HG02973 (cell line): ENCODE data around the gene UGT1A8.
"Not testable (repeated sequence)": the region's sequence is repeated elsewhere in the genome, so short reads cannot be mapped to it uniquely, and the experiment has no call there.

Source experiments
- ATAC-seq: cut with Tn5 transposase; IDR thresholded peaks from one replicate; pipeline ENCODE4 v1.9.1; 2021; ENCODE audit warnings: moderate library complexity; ENCODE audit not compliant: unreplicated experiment

The UGT1A8 gene

DNA sequence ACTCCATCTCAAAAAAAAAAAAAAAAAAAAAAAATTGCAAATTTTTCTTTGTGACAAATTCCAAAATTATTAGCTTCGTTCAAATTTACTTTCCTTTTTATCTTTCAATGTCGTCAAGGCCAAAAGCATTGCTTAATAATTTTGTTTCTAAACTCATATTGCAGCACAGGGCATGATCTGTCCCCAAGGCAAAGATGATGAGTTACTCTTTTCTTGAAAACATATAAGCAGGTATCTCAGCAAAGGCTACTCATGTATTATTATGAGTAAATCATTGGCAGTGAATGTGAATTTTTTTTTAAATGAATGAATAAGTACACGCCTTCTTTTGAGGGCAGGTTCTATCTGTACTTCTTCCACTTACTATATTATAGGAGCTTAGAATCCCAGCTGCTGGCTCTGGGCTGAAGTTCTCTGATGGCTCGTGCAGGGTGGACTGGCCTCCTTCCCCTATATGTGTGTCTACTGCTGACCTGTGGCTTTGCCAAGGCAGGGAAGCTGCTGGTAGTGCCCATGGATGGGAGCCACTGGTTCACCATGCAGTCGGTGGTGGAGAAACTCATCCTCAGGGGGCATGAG is 64.2 kb downstream of the UGT1A8 start, which contains the start of gene UGT1A7:
UGT1A7 (plus strand) TSS at position 381 of the 579 bp plus-strand sequence; CDS start at position 418, 37 bp downstream.
- no peak for ATAC-seq

DNA sequence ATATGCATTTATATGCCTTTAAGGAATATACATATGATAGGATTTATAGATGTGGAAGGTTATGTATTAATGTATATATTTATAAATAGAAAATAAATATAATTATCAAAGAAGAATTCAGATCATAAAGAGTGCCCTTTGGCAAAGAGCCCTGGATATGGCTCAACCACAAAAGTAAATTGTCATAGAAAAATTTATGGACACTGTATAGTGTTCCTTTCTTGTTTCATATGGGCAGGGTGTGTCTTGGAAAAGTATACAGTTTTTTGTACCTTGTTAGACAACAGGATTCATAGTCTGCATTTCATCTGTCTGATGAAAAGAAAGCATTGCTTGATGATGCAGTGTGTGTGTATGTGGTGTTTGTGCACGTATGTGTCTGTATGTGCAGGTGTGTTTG is 67.2 kb downstream of the UGT1A8 start:
- ATAC-seq = no peak

DNA sequence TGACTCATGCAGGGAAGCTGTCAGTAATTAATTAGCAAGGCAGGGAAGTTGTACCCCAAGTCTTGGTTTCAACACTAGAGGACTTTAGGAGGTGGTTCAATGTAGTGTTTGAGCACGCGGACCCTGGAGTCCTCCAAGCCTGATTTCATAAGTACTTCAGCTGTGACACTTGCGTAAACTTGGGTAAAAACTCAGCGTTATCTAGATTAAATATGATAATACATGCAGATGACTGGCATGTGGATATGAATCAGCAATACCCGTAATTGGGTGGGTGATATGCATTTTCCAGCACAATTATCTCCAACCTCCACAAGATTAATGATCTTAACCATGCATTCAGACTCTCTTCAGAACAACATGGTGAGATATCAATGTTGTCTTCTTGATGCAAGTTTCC is 69.5 kb downstream of the UGT1A8 start:
- no peak for ATAC-seq

DNA sequence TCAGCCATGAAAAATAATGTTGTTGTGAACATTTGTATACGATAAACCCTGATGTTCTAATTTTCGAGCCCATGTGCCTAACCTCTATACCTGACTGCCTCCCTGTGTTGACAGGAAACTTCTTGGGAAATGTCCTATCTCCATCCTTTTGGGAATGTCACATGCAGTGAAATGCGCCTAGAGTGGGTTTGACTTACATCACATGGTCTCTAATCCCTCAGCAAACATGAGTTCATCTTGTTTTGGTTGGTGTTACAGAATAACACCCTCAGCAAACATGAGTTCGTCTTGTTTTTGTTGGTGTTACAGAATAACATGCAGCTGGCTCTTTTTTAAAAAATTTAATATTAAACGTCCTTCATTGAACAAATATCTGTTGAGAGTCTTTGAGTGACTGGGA is 70.9 kb downstream of the UGT1A8 start:
- no peak for ATAC-seq

DNA sequence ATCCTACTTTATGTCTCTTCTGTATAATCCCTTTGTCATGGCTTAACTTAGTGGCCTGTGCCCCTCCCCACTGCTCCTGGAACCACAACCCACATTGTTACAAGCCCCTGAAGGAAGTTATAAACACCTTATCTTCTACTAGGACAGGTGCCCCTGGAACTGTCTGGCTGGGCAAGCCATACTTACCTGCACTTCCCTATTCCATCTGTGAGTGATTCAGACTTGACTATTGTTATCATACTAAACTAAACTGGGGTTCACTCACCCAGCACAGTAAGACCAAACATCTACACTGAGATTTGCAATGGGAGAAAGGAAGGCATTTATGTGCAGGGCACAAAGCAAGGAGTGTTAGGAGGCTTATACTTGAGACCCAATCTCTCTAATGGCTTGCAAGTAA is 71.6 kb downstream of the UGT1A8 start:
- ATAC-seq = no peak

DNA sequence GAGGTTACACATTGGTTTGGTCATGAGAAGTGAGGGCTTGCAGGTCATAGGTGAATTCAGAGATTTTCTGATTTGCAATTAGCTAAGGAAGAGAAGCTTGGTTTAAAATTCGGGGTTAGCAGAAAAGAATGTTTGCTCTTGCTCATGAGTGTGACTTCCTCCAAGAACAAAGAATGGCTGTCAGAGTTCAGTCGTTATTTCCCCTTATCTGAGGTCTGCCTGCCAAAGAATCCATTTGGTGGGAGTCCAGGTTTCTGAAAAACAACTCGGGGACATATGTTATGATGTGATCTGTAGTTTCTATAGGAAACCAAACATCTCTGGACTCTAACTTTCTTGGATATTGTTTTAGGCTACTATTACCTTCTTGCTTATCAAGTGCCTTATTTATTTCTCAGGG is 72.1 kb downstream of the UGT1A8 start:
- no peak for ATAC-seq

DNA sequence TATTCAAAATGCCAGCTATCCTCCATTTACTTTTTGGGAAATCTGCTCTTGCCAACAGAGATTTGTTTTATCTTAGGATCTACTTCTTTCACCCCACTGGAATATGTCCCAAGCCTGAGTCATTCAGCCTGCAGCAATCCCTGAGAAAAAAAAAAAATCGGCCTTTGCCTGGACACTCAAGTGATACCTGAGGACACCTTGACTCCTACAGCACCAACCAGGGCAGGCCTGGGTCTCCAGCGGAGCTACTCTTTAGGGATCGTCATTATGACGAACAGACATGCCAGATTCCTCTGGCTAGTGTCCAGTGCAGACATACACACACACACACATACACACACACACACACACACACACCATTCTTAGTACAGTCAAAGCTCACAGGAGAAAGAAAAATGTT is 73.0 kb downstream of the UGT1A8 start:
- ATAC-seq = no peak

DNA sequence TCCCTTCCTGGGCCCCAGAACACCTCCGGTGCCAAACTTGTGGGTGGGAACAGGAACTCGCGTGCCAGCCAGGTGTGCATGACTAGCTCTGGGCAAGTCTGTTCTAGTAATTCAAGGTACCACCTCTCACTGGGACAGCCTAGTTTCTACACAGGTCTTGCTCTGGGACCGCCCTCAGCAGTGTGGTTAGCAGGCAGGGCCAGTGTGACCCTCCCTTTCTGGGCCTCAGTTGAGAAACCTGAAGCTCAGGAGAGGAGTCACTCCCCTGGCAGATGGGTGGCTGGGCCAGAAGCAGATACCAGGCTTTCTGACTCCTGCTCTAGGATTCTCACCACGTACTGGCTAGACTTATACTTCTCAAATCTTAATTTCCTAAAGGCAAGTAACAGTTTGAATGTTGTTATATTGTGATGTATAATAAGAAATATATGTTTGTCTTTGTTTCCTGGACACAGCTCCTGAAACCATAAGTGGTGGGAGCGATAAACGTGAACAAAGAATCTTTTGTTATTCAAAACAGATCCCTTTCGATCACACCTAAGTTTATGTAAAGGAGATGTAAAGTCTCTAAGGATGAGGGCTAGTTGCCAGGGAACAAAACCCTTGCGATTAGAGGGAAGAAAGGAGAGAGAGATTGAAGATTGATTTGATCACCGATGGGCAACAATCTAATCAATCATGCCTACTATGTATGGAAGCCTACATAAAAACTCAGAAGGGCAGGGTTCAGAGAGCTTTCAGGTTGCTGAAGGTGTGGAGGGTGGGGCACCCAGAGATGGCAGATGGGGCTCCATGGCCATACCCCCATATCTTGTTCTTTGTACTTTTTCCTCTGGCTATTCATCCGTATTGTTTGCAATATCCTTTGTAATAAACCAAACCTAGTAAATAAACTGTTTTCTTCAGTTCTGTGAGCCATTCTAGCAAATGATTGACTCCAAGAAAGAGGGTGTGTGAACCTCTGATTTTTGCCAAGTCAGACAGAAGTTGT is 74.3 kb downstream of the UGT1A8 start:
- no peak for ATAC-seq

DNA sequence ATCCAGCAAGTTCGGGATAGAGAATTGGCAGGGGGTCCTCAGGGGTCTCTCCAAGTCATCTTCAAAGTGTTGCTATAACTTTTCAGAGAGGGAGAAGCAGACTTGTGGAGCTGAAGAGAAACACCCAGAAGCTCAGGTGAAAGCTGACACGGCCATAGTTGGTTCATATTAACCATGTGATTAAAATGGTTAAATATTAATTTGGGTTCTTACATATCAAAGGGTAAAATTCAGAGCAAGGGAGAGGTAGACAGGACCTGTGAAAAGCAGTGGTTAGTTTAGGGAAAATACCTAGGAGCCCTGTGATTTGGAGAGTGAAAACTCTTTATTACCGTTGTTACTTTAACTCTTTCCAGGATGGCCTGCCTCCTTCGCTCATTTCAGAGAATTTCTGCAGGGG is 75.2 kb downstream of the UGT1A8 start, which contains the start of gene UGT1A6:
UGT1A6 (plus strand) TSS at position 243 of the 400 bp plus-strand sequence; CDS start at position 358, 115 bp downstream.
- no peak for ATAC-seq

DNA sequence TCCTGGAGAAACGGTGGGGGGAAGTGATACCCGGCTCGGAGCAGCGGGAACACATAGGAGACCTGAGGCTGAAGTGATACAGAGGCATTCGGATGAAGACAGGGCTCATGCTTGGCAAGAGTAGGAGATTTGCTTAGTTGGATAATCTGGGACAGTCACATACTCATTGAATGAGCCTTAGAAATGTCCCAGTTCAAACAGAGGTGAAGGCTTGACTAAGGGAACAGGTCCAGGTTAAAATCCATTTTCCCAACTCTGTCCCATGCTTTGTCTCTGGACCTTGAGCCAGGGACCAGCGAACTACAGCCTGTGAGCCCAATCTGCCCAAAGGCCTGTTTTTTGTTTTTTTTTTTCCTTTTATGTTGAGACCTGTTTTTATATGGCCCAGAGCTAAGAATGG is 76.5 kb downstream of the UGT1A8 start:
- no peak for ATAC-seq

DNA sequence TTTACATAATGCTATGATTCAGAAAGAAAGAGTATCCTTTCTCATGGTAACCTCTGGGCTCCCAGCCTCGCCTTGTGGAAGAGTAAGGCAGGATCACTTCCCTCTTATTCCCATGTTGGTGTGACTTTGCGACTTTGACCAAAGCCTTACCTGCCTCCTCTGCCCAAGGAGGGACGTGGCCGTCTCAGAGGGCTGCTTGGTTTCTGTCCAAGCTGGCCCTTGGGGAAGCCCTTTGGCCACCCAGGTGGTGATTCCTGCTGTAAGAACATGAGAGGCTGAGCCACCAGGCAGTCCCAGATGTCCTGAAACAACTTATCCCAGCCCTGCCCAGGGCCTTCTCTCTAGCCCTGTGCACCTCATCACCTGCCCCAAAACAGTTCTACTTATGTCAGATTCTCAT is 81.3 kb downstream of the UGT1A8 start:
- ATAC-seq = no peak

DNA sequence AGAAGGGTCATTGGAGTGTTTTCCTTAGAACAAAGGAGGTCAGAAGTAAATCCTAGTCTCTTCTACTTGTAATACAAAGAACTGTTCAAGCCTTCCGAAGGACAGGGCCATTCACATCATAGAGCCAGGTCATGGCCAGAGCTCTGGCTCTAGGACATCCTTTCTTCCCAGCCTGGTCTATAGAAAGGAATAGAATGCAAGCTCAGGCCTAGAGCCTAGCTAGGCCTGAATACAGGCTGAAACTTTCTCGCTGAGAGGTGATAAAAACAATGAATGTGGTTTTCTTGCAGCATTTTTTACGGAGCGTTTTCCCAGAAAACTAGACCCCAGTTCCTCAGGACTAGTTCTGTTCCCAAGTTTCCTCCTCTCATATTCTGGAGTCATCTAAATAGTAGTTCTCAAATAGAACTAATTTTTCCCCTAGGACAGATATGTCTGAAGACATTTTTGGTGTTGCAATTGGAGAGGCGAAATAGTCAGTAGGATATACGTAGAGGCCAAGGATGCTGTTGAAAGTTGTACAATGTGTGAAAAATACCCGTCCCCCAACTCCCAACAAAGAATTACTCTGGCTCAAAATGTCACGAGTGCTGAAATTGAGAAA is 82.1 kb downstream of the UGT1A8 start:
- no peak for ATAC-seq

DNA sequence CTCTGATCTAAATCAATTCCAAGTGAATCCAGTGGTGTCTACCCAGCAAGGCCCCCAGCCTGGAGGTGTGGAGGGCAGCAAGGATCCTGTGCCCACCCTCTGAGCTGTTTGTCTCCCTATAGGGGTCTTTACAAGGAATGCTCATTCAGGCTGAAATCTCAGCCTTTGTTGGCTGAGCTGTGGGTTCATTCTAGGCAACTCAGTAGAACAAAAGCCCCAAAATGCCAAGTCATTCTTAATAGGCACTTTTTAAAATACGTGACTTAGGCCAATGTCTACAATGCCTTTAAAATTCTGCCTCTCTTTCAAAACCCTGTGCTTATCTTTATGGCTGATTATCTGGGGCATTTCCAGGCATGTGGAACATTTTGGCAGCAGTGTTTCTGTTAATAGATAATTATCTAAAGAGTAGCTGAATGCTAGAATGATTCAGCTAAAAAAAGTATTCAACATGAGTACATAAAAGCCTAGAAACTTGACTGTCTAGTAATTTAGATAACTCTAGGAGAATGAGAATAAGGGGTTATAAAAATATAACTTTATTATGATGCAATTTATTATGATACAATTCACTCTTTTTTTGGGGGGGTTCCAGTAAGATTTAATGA is 82.7 kb downstream of the UGT1A8 start:
- no peak for ATAC-seq

DNA sequence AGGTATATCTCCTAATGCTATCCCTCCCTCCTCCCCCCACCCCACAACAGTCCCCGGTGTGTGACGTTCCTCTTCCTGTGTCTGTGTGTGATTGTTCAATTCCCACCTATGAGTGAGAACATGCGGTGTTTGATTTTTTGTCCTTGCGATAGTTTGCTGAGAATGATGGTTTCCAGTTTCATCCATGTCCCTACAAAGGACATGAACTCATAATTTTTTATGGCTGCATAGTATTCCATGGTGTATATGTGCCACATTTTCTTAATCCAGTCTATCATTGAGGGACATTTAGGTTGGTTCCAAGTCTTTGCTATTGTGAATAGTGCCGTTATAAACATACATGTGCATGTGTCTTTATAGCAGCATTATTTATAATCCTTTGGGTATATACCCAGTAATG is 83.4 kb downstream of the UGT1A8 start:
- not testable (repeated sequence) for ATAC-seq

DNA sequence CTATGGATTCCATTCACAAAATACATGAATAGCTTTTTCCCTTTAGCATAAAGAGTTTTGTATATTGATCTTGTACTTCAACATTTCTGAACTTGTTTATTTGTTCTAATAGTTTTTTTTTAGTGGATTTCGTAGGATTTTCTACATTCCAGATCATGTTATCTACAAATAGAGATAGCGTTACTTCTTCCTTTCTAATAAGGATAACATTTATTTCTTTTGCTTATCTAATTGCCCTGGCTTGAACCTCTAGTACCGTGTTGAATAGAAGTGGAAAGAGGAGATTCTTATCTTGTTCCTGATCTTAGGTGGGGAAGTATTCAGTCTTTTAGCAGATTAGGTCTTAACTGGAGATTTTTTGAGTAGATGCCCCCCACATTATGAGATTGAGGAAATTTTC is 84.8 kb downstream of the UGT1A8 start:
- no peak for ATAC-seq

DNA sequence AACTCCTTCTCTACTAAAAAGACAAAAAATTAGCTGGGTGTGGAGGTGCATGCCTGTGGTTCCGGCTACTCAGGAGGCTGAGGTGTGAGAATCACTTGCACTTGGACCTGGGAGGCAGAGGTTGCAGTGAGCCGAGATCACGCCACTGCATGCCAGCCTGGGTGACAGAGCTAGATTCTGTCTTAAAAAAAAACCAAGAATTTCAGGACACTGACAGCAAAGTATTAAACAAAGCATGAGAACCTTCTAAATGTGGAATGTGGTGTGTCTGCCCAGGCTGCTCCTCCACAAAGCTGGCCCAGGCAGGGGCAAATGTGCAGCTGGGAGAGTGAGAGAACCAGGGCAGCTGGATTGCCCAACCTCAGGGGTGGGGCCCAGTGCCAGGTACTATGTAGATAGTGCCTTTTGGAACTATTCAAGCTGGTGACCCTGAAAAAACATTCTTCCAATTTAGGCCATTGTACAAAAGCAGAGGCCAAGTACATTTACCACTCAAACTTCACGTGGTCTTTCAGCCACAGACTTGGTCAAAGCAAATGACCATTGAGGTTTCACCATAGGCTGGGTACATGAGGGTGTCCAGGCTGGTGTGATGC is 88.6 kb downstream of the UGT1A8 start:
- no peak for ATAC-seq

DNA sequence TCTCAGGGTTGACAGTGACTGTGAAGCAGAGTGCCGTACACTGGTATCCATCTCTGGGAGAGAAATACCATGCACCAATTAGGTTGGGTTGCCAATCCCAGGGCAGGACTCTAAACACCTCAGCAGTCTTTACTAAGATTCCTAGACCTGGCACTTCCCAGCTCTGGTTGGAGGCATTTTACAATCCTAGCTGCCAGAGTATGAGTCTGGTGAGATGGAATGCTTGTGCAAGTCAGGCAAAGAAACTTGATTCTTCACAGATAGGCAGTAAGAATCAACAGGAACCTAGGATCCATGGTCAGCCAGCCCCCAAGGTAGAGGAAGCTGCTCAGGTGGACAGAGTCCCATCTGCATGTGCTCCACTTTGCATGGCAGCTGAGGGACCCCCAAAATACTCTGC is 89.3 kb downstream of the UGT1A8 start:
- ATAC-seq = no peak

DNA sequence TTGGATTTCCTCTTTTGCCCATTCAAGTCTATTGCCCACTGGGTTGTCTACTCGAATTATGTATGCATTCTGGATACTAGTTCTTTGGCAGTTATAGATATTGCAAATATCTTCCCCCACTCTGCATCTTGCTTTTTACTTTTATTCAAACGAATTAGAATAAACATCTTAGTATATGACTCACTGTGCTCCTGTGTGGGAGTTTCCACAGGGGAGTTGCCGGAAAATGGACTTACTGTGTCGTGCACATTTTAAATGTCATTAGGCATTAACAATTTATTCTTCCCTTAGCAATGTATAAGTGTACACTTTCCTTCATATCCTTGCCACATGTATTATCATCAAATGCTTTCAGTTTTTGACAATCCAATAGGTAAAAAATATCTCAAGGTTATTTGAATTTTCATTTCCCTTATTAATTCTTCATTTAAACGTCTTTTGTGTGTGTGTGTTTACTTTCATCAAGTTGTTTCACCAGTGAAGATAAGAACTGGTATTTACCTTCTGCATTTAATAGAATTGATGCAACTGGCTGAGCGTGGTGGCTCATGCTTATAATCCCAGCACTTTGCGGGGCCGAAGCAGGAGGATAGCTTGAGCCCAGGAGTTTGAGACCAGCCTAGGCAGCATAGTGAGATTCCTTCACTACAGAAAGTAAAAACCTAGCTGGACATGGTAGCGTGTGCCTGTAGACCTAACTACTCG is 90.7 kb downstream of the UGT1A8 start:
- no peak for ATAC-seq

DNA sequence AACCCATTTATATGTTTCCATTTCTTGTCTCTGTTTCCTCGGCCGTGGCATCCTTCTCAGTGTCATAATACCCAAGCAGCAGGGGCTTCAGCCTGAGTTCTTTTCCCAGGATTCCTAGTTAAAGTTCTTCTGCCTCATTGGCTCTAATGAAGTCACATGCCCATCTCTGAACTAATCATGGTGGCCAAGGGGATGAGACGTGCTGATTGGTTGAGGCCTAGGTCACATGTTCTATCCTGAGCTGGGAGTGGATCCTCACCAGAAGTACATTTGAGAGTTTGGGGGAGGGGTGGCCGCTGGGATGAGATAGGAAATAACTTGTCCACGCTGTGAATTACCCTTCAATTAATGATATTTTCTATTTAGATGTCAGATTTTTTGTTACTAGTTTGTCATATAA is 91.5 kb downstream of the UGT1A8 start:
- no peak for ATAC-seq

DNA sequence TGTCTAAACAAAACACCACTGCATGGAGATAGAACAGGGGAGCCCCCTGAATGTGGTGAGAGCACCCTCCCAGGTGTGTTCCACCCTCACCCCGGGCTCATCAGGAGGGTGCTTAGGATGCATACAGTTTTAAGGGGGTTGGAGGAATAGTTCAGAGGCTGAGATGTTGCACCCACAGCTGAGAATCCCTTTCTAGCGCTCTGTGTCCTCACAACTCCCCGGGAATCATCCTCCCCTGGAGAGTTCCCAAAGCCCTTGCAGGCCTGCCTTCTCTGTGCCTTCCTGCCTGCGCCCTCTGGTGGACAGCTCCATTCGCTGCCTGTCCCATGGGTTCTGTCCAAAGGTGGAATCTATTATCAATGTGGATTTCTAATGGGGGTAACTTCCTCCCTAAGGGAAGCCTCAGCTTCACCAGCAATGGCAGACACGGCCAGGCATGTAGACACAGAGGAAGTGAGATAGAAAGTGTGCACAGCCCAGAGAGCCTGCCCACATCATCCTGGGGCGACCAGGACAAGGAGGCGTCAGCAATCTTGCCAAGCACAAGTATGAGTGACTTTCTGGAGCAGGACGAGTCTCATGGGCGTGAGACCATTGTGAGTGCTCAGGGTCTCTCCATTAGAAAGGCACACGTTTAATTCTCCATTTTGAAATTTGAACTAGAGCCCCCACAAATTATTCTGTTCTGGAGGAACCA is 94.0 kb downstream of the UGT1A8 start:
- ATAC-seq = no peak
